Measurements from ENCODE around the gene IFNLR1.

Gene IFNLR1

DNA sequence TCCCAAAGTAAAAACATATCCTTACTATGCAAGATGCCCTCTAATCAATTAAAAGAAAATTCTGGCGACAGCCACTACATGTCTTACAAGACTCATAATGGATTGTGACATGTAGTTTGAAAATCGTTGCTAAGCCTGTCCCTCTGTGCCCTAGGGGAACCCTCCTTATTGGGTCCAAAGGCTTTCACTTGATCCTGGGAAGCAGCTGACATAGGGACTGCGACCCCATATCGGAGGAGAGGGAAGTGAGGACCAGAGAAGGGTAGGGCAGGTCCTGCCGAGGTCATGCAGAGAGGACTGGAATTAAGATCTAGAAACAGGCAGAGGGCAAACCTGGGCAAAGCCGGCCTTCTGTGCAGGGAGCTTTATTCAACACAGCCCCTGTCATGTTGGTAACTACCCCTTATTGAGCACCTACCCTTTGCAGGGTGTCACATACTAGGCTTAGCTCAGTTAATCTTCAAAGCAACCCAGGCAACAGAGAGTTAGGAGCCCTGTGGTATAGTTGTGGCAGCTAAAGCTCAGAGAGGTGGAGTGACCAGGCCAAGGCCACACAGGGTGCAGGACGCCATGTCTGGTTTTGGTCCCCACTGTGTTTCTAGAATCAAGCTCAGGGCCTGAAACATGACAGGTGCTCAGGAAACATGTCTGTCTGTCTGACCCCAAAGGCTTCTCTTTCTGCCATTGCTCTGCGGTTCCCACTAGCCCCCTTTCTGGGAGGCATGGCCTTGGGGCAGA is 18.4 kb upstream of the IFNLR1 start:
- DNase-seq (ENCODE audit: low spot score): no peak

DNA sequence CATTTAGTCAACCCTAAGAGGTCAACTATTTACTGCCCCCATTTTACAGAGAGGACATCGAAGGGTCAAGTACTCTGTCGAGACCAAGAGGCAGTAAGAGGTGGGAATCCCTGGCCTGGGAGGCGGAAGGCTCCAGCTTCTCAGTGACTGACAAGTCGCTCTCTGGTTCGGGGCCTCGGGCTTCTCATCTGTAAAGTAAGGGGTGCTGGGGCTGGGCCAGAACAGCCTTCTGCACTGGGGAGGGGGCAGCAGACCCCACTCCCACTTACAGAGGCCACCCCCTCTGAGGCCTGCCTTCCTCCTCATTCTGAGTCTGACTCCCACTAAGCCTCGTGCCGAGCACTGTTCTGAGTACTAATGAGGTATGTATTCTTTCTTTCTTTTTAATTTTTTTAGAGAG is 17.0 kb upstream of the IFNLR1 start:
- DNase-seq (ENCODE audit: low spot score): no peak

GRCh38 chr1:24203404-24203803 is 16.3 kb upstream of the IFNLR1 start:
- peak; percentile 78 for DNase-seq (ENCODE audit: low spot score)

GRCh38 chr1:24202987-24203386 is 15.9 kb upstream of the IFNLR1 start:
- no peak for DNase-seq (ENCODE audit: low spot score)

DNA sequence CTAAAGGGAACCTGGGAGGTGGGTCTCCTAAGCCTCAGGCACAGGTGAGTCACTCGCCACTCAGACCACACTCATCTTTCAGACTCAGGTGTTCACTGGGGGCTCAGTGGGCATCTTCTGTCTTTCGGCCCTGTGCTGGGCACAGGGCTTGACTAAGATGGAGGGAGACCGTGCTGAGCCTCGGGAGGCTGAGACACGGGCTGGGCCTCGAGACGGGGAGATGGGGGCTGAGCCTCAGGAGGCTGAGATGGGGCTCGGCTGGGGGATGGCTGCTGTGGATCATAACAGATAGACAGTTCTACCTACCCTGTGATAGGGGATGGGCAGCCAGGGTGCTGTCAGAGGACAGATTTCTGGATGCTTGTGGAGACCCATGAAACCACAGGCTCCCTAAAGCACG is 15.5 kb upstream of the IFNLR1 start:
- DNase-seq (ENCODE audit: low spot score): no peak

GRCh38 chr1:24201941-24202440 is 14.9 kb upstream of the IFNLR1 start:
- DNase-seq (ENCODE audit: low spot score): peak; percentile 91

DNA sequence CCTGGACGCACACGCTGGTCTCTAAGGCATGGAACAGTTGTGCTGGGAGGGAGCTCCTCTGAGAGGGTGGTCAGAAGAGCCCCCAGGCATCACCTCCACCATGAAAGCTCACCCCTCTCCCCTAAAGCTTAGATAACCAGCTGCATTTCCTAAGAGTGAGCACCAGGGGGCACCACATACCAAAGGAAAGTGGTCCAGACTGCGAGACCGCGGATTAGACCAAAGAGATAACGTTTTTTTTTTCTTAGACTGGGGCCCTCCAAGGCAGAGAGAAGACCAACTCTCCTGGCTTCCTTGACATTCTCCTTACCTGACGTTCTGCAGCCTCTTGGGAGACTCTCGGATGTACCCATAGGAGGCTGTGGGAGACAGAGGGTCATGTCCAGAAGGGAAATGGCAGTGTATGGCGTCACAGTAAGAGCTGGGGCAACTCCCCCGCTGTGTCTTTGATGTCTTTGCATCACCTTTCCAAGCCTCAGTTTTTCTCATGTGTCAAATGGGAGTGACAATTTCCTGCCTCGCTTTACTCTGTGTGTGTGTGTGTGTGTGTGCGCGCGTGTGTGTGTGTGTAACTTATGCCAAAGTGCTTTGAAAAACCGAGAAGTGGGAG is 12.3 kb upstream of the IFNLR1 start:
- DNase-seq (ENCODE audit: low spot score): peak; percentile 60

DNA sequence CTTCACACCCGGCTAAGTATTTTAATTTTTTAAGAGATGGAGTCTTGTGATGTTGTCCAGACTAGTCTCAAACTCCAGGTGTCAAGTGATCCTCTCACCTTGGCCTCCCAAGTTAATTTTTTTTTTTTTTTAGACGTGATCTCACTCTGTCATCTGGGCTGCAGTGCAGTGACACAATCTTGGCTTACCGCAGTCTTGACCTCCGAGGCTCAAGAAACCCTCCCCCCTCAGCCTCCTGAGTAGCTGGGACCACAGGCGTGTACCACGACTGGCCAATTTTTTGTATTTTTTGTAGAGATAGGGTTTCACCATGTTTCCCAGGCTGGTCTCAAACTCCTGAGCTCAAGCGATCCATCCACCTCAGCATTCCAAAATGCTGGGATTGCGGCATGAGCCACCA is 11.7 kb upstream of the IFNLR1 start:
- DNase-seq (ENCODE audit: low spot score): no peak

DNA sequence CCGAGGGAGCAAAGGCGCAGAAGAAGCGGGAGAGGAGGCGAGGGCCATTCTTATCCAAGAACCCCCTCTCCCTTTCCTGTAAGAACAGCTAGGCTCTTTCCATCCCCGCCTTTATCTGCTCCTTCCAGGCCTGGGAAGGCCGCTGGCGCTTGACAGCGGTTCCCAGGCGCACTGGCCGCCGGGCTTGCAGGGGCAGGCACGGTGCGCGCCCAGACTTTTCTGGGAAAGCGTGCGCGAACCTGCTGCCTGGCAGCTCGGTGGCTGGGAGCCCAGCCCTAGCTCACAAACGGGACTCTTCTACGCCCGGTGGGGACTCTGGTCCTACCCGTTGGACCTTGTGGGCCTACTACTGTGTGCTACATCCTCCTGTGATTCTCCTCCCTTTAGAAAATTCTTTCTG is 8.8 kb upstream of the IFNLR1 start:
- no peak for DNase-seq (ENCODE audit: low spot score)

- DNase-seq (ENCODE audit: low spot score): no peak
Observed at GRCh38 chr1:24195136-24195535, 8.0 kb upstream of the IFNLR1 start.

DNA sequence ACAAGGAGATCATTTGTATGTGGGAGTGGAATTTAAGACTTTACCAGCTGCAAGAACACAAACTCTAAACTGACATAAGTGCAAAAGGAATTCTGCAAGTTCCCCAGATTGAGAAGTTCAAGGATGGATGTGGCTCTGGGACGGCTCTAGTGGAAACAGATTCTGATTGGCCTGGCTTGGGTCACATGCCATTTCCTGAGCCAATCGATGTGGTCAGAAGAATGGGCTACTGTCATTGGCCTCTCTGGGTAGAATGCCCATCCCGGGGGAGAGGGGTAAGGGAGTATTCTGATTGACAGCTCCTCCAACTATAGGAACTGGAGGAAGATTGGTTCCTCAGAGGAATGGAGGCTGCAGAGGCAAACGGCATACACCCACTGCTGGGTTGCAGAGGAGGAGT is 6.0 kb upstream of the IFNLR1 start:
- no peak for DNase-seq (ENCODE audit: low spot score)

DNA sequence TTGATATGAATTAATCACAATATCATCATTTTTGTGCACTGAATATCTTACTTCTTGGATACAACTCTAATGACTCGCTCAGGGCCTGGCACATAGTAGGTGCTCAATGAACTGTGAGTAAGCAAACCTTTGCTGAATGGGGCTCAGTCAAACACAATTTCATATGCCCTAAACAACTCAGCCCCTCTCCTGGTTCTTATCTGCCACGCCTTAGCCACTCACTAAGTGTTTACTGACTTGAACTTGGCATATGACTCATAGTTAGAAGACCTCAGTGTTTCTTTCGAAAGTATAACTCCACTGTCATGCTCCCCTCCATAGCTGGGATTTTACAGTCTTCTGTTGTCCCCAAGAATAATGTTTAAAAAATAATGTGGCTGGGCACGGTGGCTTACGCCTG is 4.8 kb upstream of the IFNLR1 start:
- DNase-seq (ENCODE audit: low spot score): peak; percentile 88

GRCh38 chr1:24190983-24191461 is 3.9 kb upstream of the IFNLR1 start:
- no peak for DNase-seq (ENCODE audit: low spot score)

- DNase-seq (ENCODE audit: low spot score): no peak
Observed at GRCh38 chr1:24189528-24189927, 2.4 kb upstream of the IFNLR1 start.

GRCh38 chr1:24186711-24186992 is 437 bp downstream of the IFNLR1 start:
- DNase-seq (ENCODE audit: low spot score): no peak

GRCh38 chr1:24186031-24186710 is 918 bp downstream of the IFNLR1 start:
- DNase-seq (ENCODE audit: low spot score): no peak

GRCh38 chr1:24185076-24185475 is 2.0 kb downstream of the IFNLR1 start:
- no peak for DNase-seq (ENCODE audit: low spot score)

DNA sequence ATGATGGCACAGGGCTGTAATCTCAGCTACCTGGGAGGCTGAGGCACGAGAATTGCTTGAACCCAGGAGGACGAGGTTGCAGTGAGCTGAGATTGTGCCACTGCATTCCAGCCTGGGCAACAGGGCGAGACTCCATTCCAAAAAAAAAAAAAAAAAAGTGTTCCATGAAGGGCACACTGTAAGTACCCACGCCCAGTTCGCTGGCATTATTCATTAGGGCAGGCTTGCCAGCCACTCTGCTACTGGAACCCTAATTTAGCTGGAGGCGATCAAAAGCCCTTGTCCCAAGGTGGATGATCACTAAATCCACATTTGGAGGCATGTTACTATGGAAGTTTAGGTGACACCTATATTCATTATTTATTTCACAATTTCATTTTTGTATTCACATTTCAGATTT is 5.0 kb downstream of the IFNLR1 start:
- DNase-seq (ENCODE audit: low spot score): no peak

DNA sequence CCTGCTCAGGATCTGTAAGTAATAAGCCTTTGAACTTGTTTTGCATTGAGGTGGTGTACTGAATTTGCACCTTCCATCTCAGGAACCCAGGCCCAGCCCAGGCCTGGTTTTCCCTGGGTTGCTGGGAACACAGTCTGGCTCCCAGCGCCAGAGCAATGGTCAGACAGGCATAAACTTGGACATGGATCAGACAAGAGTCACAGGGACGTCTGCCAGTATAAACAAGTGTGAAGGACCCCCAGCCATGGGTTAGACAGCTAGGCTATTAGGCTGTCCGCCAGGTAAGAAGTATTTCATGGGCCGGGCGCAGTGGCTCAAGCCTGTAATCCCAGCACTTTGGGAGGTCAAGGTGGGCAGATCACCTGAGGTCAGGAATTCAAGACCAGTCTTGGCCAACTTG is 5.5 kb downstream of the IFNLR1 start:
- no peak for DNase-seq (ENCODE audit: low spot score)

- DNase-seq (ENCODE audit: low spot score): no peak
Observed at GRCh38 chr1:24180676-24181075, 6.4 kb downstream of the IFNLR1 start.

GRCh38 chr1:24179251-24179840 is 7.7 kb downstream of the IFNLR1 start:
- DNase-seq (ENCODE audit: low spot score): no peak

DNA sequence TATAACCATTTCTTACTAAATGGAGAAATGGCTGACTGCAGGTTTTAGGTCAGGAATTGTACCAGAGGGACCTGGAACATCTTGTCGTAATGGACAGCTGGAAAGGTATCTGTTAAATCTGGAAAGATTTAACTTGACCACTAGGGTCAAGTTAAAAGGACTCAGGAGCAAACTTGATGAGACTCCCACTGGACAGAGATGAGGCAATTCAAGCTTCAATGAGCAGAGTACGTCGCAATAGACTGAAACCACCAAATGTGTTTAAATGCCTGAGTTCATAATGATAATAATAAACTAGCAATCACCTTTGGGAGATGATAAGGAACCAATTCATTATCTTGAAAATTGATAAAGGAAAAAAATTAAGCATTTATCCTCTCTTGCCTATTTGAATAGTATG is 8.7 kb downstream of the IFNLR1 start:
- DNase-seq (ENCODE audit: low spot score): no peak

DNA sequence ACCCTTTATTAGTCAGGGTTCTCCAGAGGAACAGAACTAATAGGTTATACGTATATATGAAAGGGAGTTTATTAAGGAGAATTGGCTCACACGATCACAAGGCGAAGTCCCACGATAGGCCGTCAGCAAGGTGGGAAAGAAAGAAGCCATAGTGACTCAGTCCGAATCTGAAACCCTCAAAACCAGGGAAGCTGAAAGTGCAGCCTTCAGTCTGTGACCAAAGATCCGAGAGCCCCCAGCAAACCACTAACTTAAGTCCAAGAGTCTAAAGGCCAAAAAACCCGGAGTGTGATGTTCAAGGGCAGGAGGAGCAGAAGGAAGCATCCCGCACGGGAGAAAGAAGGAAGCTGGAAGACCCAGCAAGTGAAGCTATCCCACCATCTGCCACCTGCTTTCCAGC is 9.9 kb downstream of the IFNLR1 start:
- no peak for DNase-seq (ENCODE audit: low spot score)

All from LoVo (cell line).